HG02623 (cell line): ENCODE data around the gene CDC42.

Experiments
- ATAC-seq: cut with Tn5 transposase; IDR thresholded peaks from one replicate; pipeline ENCODE4 v1.9.1; 2021; ENCODE audit warnings: moderate library complexity; ENCODE audit not compliant: unreplicated experiment

CDC42 gene

GRCh38 chr1:22126531-22126930, 74.0 kb downstream of the CDC42 start:
- no peak for ATAC-seq

GRCh38 chr1:22127248-22127647, 74.7 kb downstream of the CDC42 start:
- ATAC-seq = no peak

- ATAC-seq = no peak
Measured at GRCh38 chr1:22127731-22128130, 75.2 kb downstream of the CDC42 start.

GRCh38 chr1:22128392-22128791, 75.9 kb downstream of the CDC42 start:
- ATAC-seq = no peak

GRCh38 chr1:22129501-22130117, 77.1 kb downstream of the CDC42 start:
- no peak for ATAC-seq

DNA sequence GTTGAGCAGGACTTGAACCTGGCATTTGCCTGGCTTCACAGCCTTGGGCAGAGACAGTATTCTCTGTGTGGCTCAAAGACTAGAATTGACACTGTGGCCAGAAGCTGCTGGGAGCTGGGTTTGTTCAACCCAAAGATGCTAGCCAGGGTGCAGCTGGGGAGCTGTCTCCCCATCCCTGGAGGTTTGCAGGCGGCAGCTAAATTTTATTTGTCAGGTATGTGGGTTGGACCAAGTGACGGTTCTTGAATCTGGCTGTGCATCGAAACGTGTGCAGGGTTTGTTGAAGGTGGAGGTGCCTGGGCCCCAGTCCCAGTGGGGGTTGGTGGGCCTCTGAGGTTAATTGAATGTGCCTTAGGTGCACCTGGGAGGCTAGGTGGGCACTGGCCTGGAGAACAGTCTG, 78.6 kb downstream of the CDC42 start:
- no peak for ATAC-seq

GRCh38 chr1:22131875-22132486, 79.5 kb downstream of the CDC42 start:
- ATAC-seq = no peak

DNA sequence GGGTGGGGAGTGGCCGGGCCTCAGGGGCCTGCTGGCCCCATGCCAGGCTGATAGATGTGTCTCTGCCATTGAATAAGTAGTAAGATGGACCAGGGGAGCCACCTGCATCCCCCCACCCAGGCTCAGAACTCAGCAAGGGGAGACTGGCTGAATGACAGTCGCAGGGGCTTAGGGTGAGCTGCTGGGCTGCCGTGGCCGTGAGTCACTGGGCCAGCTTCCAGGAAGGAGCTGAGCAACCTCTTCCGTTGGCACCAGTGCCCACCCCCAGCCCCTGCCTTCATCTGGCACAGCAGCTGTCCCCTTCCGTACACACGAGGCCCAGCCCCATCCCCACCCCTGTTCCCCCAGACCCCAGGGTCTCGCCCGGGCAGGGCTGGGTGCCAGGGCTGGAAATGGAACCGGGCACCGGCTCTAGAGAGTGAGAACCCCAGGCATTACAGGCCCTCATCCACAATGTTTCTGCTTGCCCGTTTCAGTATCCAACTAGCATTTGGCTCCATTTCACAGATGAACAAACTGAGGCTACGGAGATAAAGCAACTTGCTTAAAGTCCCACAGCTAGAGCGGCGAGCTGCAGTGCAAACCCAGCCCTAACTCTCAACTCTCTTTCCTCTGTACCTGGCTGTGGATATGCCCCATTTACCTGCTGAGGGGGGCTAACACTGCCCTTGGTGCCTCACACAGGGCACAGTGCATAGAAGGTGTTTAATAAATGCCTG, 80.2 kb downstream of the CDC42 start:
- ATAC-seq = no peak

DNA sequence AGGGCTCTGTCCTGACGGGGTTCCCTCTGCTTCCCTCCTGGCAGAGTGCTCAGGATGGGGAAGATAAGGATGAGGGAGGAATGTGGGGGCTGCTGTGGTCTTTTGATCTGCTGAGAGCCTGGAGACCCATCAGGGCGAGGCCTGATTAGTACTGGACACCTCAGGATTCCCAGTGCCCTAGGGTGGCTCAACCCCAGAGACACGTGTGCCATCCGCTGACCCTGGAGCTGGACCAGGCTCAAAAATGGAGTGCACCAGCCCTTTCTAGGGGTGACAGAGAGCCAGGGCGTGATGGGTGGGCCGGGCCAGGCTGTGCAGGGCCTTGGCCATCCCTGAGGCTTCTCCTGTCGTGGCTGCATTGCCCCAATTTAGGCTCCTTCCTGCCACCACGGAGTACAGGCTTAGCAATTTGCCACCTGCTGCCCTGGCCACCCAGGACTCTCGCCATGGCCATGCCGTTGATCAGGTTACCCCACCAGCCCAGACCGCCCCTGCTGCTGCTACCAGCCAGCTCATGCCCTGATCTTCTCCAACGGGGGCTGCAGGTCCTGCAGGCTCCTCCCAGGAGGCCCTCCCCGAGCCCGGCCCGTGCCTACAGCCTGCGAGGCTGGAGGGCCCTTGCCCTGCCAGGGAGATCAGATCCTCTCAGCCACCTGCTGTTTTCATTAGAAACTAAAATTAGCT, 80.9 kb downstream of the CDC42 start:
- no peak for ATAC-seq

DNA sequence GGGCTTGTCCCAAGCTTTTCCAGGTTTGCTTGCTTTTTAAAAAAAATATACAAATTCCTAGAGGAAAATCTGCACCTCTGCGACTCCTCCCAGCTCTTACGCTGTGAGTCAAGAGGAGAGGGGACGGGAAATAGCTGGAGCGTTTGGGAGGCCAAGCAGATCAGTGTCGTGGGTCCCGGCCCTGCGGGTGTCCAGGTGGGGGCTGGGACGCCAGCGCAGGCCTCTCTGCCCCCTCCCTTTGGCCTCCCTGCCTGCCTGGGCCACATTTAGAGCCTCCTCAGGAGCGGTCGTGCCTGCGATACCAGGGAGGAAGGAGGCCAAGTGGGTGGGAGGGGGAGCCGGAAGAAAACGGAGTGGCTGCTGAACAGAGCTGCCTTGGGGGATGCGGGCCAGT, 81.4 kb downstream of the CDC42 start:
- no peak for ATAC-seq

DNA sequence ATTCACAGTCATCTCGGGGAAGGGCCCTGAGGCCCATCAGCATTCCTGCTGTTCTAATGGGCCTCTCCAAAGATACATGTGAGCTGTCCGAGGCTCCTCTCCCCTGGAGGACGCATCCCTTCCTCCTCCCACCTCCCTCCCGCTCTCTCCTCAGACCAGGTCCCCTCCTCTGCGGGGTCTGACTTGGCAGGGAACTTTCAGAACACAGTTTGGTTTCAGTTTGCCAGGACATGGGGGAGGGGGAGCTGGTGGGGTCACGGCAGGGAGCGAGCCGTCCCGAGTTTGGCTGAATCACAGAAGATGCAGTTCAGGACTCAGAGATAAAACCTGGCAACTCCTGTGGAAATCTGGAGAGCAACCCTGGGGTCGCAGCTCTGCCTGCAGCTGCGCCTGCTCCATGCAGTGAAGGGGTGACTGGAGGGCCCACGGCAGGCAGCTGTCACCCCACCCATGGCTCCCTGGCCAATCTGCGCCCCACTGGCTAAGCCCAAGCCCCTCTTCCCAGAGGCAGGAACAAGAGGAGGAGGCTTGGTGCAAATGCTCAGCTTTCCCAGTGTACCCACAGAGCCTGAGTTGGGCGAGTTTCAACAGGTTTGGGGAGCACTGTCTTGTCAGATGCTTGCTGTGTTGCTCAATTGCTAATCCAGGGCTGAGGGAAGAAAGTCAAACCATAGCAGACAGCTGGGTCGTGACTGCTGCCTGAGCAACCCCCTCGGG, 84.7 kb downstream of the CDC42 start:
- no peak for ATAC-seq

GRCh38 chr1:22139066-22139594, 86.6 kb downstream of the CDC42 start:
- no peak for ATAC-seq

- no peak for ATAC-seq
Measured at GRCh38 chr1:22139817-22140216, 87.3 kb downstream of the CDC42 start.
